HAP-1 (cell line): ENCODE results near the gene MYO1D.
A peak's percentile ranks its signal among the peaks of the same experiment; 100 is the strongest.

ENCODE experiments used
- DNase-seq, 2 experiments: peaks; one replicate each; pipeline ENCODE4 v3.0.0-alpha.2; 2016 to 2020; ENCODE audit warnings: low spot score in 2 of 2
- H3K27me3 ChIP-seq: fragments of 250-450 bp; sonication (Bioruptor Pico); 2 replicates; pipeline ENCODE4 v1.5.1; 2020; ENCODE audit warnings: low read depth, mild to moderate bottlenecking, moderate library complexity
- H3K36me3 ChIP-seq: fragments of 250-450 bp; sonication (Bioruptor Pico); replicated peaks from 2 replicates; pipeline ENCODE4 v1.5.1; 2020; ENCODE audit warnings: mild to moderate bottlenecking
- H3K4me1 ChIP-seq: fragments of 250-450 bp; sonication (Bioruptor Pico); 2 replicates; pipeline ENCODE4 v1.5.1; 2020; ENCODE audit warnings: mild to moderate bottlenecking
- H3K4me3 ChIP-seq: fragments of 250-450 bp; sonication (Bioruptor Pico); 2 replicates; pipeline ENCODE4 v1.5.1; 2020; ENCODE audit warnings: mild to moderate bottlenecking, moderate library complexity
- H3K9me3 ChIP-seq: fragments of 250-450 bp; sonication (Bioruptor Pico); 2 replicates; pipeline ENCODE4 v1.5.1; 2020; ENCODE audit warnings: mild to moderate bottlenecking, moderate library complexity
- in situ Hi-C: fragments of 300-500 bp; cut with MboI; formaldehyde crosslinking; loops from 3 replicates; pipeline ENCODE4 v1.14.3; 2020; ENCODE audit warnings: low sequenced_read_pairs, inconsistent platforms, mixed read lengths

MYO1D gene

GRCh38 chr17:32519228-32520103, 357.5 kb downstream of the MYO1D start:
- Histone ChIP-seq H3K36me3 (no peaks in the 10 kb centered on the region), H3K4me1 (peaks cover 4% of the 10 kb centered on the region; the same call in 1 of the 2 replicates), H3K9me3 (no peaks in the 10 kb centered on the region), H3K27me3 (no peaks in the 10 kb centered on the region), H3K4me3 (peak overlapping the region; percentile 18)
- in situ Hi-C loops: no loop called here
- DNase-seq: peak; percentile 49 to 77

GRCh38 chr17:32518646-32519227, 358.2 kb downstream of the MYO1D start:
- H3K36me3 ChIP-seq: no peaks in the 10 kb centered on the region
- H3K27me3 ChIP-seq: no peaks in the 10 kb centered on the region
- peak overlapping the region; percentile 18 for H3K4me3 ChIP-seq
- H3K9me3 ChIP-seq: no peaks in the 10 kb centered on the region
- H3K4me1 ChIP-seq: peaks cover 4% of the 10 kb centered on the region; the same call in 1 of the 2 replicates
- in situ Hi-C loops: no loop called here
- DNase-seq: no peak

- no peak for DNase-seq
- Histone ChIP-seq H3K9me3 (no peaks in the 10 kb centered on the region), H3K4me1 (peaks cover 4% of the 10 kb centered on the region; the same call in 1 of the 2 replicates), H3K27me3 (no peaks in the 10 kb centered on the region), H3K36me3 (no peaks in the 10 kb centered on the region), H3K4me3 (no peak overlapping the region)
- in situ Hi-C loops: no loop called here
Observed at GRCh38 chr17:32517982-32518381, 358.9 kb downstream of the MYO1D start.

- no peak for DNase-seq
- Histone ChIP-seq H3K36me3 (no peaks in the 10 kb centered on the region), H3K9me3 (no peaks in the 10 kb centered on the region), H3K27me3 (no peaks in the 10 kb centered on the region), H3K4me3 (no peak overlapping the region), H3K4me1 (peaks cover 4% of the 10 kb centered on the region; the same call in 1 of the 2 replicates)
- in situ Hi-C loops: no loop called here
Observed at GRCh38 chr17:32516940-32517701, 359.8 kb downstream of the MYO1D start.

GRCh38 chr17:32516450-32516849, 360.5 kb downstream of the MYO1D start:
- H3K9me3 ChIP-seq: no peaks in the 10 kb centered on the region
- in situ Hi-C loops: no loop called here
- no peak for DNase-seq
- no peaks in the 10 kb centered on the region for H3K36me3 ChIP-seq
- no peak overlapping the region for H3K4me3 ChIP-seq
- no peaks in the 10 kb centered on the region for H3K27me3 ChIP-seq
- peaks cover 4% of the 10 kb centered on the region; the same call in 1 of the 2 replicates for H3K4me1 ChIP-seq

GRCh38 chr17:32515677-32516383, 361.1 kb downstream of the MYO1D start:
- DNase-seq: no peak
- Histone ChIP-seq H3K36me3 (no peaks in the 10 kb centered on the region), H3K4me1 (peaks cover 4% of the 10 kb centered on the region; the same call in 1 of the 2 replicates), H3K9me3 (no peaks in the 10 kb centered on the region), H3K4me3 (no peak overlapping the region), H3K27me3 (no peaks in the 10 kb centered on the region)
- in situ Hi-C loops: no loop called here

GRCh38 chr17:32514606-32515005, 362.3 kb downstream of the MYO1D start:
- DNase-seq: no peak
- H3K27me3 ChIP-seq: no peaks in the 10 kb centered on the region
- no peaks in the 10 kb centered on the region for H3K36me3 ChIP-seq
- no peaks in the 10 kb centered on the region for H3K9me3 ChIP-seq
- in situ Hi-C loops: no loop called here
- H3K4me1 ChIP-seq: no peaks in the 10 kb centered on the region; the same call in 1 of the 2 replicates
- no peak overlapping the region for H3K4me3 ChIP-seq

GRCh38 chr17:32513579-32513978, 363.3 kb downstream of the MYO1D start:
- in situ Hi-C loops: no loop called here

GRCh38 chr17:32512328-32512727, 364.6 kb downstream of the MYO1D start:
- Histone ChIP-seq H3K4me3 (no peak overlapping the region), H3K9me3 (no peaks in the 10 kb centered on the region), H3K36me3 (no peaks in the 10 kb centered on the region), H3K4me1 (no peaks in the 10 kb centered on the region; the same call in 1 of the 2 replicates), H3K27me3 (no peaks in the 10 kb centered on the region)
- DNase-seq: no peak
- in situ Hi-C loops: no loop called here

More at GRCh38 chr17:32513579-32513978, 363.3 kb downstream of the MYO1D start:
- H3K9me3 ChIP-seq: no peaks in the 10 kb centered on the region
- H3K27me3 ChIP-seq: no peaks in the 10 kb centered on the region
- DNase-seq: no peak
- H3K4me3 ChIP-seq: no peak overlapping the region
- no peaks in the 10 kb centered on the region; the same call in 1 of the 2 replicates for H3K4me1 ChIP-seq
- no peaks in the 10 kb centered on the region for H3K36me3 ChIP-seq

- no peaks in the 10 kb centered on the region for H3K9me3 ChIP-seq
- no peak overlapping the region for H3K4me3 ChIP-seq
- in situ Hi-C loops: no loop called here
- DNase-seq: no peak
- no peaks in the 10 kb centered on the region for H3K4me1 ChIP-seq
- no peaks in the 10 kb centered on the region for H3K36me3 ChIP-seq
- H3K27me3 ChIP-seq: no peaks in the 10 kb centered on the region
Observed at GRCh38 chr17:32510466-32510865, 366.5 kb downstream of the MYO1D start.

- H3K9me3 ChIP-seq: no peaks in the 10 kb centered on the region
- no peaks in the 10 kb centered on the region for H3K36me3 ChIP-seq
- in situ Hi-C loops: no loop called here
- H3K27me3 ChIP-seq: no peaks in the 10 kb centered on the region
- no peaks in the 10 kb centered on the region for H3K4me1 ChIP-seq
- H3K4me3 ChIP-seq: no peak overlapping the region
- DNase-seq: no peak
Observed at GRCh38 chr17:32508926-32509325, 368.0 kb downstream of the MYO1D start.

GRCh38 chr17:32504166-32504990, 372.5 kb downstream of the MYO1D start:
- no peak for DNase-seq
- in situ Hi-C loops: no loop called here

More at GRCh38 chr17:32504166-32504990, 372.5 kb downstream of the MYO1D start:
- Histone ChIP-seq H3K9me3 (no peaks in the 10 kb centered on the region), H3K4me1 (no peaks in the 10 kb centered on the region), H3K27me3 (no peaks in the 10 kb centered on the region), H3K4me3 (no peak overlapping the region), H3K36me3 (no peaks in the 10 kb centered on the region)
